K562 (cell line): Measurements from ENCODE around the gene NRIP2. TPM values are rescaled to one million over a fixed set of nuclear protein-coding genes. Genes with fewer than 3 reads are reported as not detected.

ENCODE experiments used
- BACH1 ChIP-seq: fragments of 200-800 bp; sonication (Bioruptor generic); IDR thresholded peaks from 2 replicates; pipeline ENCODE4 v1.6.1; 2016; ENCODE audit warnings: missing genetic modification characterization, missing compliant biosample characterization
- E4F1 ChIP-seq: fragments of 250-450 bp; sonication (Bioruptor Pico); IDR thresholded peaks from 2 replicates; pipeline ENCODE4 v1.5.0; 2021; ENCODE audit warnings: mild to moderate bottlenecking, borderline replicate concordance
- FOXA1 ChIP-seq: fragments of 450-650 bp; IDR thresholded peaks from 2 replicates; pipeline ENCODE4 v1.6.1; 2016; ENCODE audit warnings: mild to moderate bottlenecking, borderline replicate concordance
- FOXA3 ChIP-seq, 2 experiments: fragments of 450-650 bp in 1 of 2; sonication (generic) in 1 of 2; formaldehyde crosslinking; IDR thresholded peaks in 1 of 2; conservative IDR thresholded peaks in 1 of 2; 2 replicates each; pipeline versions ENCODE4 v1.4.0 to v1.8.0; 2020 to 2022; ENCODE audit warnings: mild to moderate bottlenecking in 2 of 2, missing genetic modification reagents in 1 of 2
- IRF1 ChIP-seq: sonication (generic); formaldehyde crosslinking; IDR thresholded peaks from 2 replicates; pipeline ENCODE4 v1.8.0; 2022; ENCODE audit warnings: missing genetic modification reagents, mild to moderate bottlenecking, borderline replicate concordance
- KLF13 ChIP-seq: fragments of 450-650 bp; IDR thresholded peaks from 2 replicates; pipeline ENCODE4 v1.6.1; 2016; ENCODE audit warnings: missing genetic modification characterization, low read depth, mild to moderate bottlenecking, missing compliant biosample characterization, moderate library complexity, borderline replicate concordance
- MYC ChIP-seq, 2 experiments: fragments of 250-450 bp in 1 of 2; sonication (Bioruptor Pico) in 1 of 2; IDR thresholded peaks; 2 replicates each; pipeline versions ENCODE4 v1.5.1 to v1.6.1; 2012 to 2021; ENCODE audit warnings: low read depth in 2 of 2, borderline replicate concordance in 1 of 2, improper control_type of control experiment in 1 of 2, low read length in 1 of 2, mild to moderate bottlenecking in 1 of 2, moderate library complexity in 1 of 2
- PRDM10 ChIP-seq: fragments of 450-650 bp; IDR thresholded peaks from 2 replicates; pipeline ENCODE4 v1.6.1; 2018; ENCODE audit not compliant: partially characterized antibody
- RUNX1 ChIP-seq: sonication (generic); IDR thresholded peaks from 2 replicates; pipeline ENCODE4 v1.6.1; 2016; ENCODE audit warnings: antibody characterized with exemption, low read depth
- YBX1 ChIP-seq: fragments of 450-650 bp; IDR thresholded peaks from 2 replicates; pipeline ENCODE4 v1.7.1; 2016; ENCODE audit warnings: mild to moderate bottlenecking
- polyA plus RNA-seq, 8 experiments: library from polyadenylated mRNA; depleted of rRNA in 4 of 8; stranded (reverse) in 5 of 8; unstranded in 3 of 8; fragments of >200 nt; fragmentation: Nextera tagmentation in 2 of 8; fragmentation: Illumina TruSeq in 1 of 8; extraction: Ambion mirVana in 2 of 8; extraction: Trizol in 1 of 8; gene quantifications; 2 replicates each; pipeline versions ENCODE4 v1.2.1 to v1.2.3, GENCODE V29; 2011 to 2014; ENCODE audit warnings: inconsistent platforms in 1 of 8, missing spikeins in 1 of 8
- total RNA-seq, 7 experiments: library from RNA; depleted of rRNA in 6 of 7; stranded (reverse); fragments of >200 nt in 6 of 7; fragmentation: Illumina TruSeq in 2 of 7; extraction: Trizol in 2 of 7; gene quantifications; 2 replicates each; pipeline versions ENCODE4 v1.2.1 to v1.2.3, GENCODE V29; 2011 to 2021; ENCODE audit warnings: low replicate concordance in 1 of 7
- TF ChIP-seq, protein P1 (sequence below): fragments of 450-650 bp; IDR thresholded peaks from 2 replicates; pipeline ENCODE4 v1.6.1; 2016; ENCODE audit warnings: antibody characterized with exemption
- TF ChIP-seq, protein P2 (sequence below): sonication (generic); formaldehyde crosslinking; IDR thresholded peaks from 2 replicates; pipeline ENCODE4 v1.8.0; 2023; ENCODE audit warnings: mild to moderate bottlenecking, missing genetic modification reagents

The NRIP2 gene
- total and polyA plus RNA-seq, 9 of the 15 experiments (the other 6 are each of a cell fraction or from before 2014, with no cell fraction given): 0.07 to 0.10 TPM; not detected in 7

DNA sequence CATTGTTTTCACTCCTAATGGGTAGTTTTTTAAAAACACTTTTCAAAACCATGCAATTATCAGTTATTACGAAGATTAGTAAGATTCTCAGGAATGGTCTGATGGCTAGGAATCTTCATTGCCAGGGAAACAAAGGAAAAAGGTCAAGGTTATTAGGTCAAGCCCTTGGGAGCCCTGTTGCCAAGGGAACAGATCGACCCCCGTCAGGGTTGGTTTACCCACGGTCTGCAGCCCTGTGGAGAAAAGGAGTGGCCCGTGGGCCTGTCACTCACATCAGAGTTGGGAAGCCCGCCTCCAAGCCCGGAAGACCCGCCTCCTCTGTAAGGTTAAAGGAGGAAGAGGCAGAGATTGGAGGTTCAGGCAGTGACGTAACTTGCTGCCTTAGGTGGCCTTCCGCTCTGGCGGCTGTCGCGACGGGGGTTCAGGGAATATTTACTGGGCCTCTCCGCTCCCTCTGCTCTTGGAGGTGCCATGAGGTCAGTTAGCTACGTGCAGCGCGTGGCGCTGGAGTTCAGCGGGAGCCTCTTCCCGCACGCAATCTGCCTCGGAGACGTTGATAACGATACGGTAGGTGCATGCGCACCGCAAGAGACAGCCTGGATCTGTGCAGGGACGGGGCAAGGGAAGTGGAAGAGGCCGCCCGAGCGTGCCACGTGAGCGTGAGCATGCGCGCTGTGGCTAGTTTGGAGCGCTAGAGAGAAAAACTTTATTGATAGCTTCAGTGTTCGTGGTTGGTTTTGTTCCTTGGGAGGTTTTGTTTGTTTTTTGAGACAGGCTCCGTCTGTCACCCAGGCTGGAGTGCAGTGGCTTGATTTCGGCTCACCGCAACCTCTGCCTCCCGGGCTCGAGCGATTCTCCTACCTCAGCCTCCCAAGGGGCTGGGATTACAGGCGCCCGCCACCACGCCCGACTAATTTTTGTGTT, 22.3 kb downstream of the NRIP2 start, which contains the start of gene ITFG2 (continued):
- TF ChIP-seq IRF1 (CRISPR knock-in tag) (no peak), MYC (IDR thresholded peaks at IDR 0.05; ENCODE audit: low read depth, low read length) (peak; percentile 99), MYC (CRISPR knock-in tag; IDR thresholded peaks at IDR 0.05; ENCODE audit: borderline replicate concordance, low read depth) (peak; percentile 93), E4F1 (CRISPR knock-in tag) (no peak), FOXA3 (CRISPR knock-in tag; conservative IDR thresholded peaks at IDR 0.05 in 1 of 2, IDR thresholded peaks at IDR 0.05 in 1 of 2) (no peak), BACH1 (tag) (no peak), PRDM10 (peak; percentile 86), RUNX1 (no peak), YBX1 (no peak), KLF13 (tag) (no peak), FOXA1 (no peak)
- TF ChIP-seq, protein P1, sequence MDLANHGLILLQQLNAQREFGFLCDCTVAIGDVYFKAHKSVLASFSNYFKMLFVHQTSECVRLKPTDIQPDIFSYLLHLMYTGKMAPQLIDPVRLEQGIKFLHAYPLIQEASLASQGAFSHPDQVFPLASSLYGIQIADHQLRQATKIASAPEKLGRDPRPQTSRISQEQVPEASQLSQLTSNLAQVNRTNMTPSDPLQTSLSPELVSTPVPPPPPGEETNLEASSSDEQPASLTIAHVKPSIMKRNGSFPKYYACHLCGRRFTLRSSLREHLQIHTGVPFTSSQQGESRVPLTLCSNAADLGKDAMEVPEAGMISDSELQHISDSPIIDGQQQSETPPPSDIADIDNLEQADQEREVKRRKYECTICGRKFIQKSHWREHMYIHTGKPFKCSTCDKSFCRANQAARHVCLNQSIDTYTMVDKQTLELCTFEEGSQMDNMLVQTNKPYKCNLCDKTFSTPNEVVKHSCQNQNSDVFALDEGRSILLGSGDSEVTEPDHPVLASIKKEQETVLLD: peak; percentile 94
- TF ChIP-seq, protein P2, sequence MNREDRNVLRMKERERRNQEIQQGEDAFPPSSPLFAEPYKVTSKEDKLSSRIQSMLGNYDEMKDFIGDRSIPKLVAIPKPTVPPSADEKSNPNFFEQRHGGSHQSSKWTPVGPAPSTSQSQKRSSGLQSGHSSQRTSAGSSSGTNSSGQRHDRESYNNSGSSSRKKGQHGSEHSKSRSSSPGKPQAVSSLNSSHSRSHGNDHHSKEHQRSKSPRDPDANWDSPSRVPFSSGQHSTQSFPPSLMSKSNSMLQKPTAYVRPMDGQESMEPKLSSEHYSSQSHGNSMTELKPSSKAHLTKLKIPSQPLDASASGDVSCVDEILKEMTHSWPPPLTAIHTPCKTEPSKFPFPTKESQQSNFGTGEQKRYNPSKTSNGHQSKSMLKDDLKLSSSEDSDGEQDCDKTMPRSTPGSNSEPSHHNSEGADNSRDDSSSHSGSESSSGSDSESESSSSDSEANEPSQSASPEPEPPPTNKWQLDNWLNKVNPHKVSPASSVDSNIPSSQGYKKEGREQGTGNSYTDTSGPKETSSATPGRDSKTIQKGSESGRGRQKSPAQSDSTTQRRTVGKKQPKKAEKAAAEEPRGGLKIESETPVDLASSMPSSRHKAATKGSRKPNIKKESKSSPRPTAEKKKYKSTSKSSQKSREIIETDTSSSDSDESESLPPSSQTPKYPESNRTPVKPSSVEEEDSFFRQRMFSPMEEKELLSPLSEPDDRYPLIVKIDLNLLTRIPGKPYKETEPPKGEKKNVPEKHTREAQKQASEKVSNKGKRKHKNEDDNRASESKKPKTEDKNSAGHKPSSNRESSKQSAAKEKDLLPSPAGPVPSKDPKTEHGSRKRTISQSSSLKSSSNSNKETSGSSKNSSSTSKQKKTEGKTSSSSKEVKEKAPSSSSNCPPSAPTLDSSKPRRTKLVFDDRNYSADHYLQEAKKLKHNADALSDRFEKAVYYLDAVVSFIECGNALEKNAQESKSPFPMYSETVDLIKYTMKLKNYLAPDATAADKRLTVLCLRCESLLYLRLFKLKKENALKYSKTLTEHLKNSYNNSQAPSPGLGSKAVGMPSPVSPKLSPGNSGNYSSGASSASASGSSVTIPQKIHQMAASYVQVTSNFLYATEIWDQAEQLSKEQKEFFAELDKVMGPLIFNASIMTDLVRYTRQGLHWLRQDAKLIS (CRISPR knock-in tag): no peak
